Measurements from ENCODE around the gene SNX24. TPM values are rescaled to one million over a fixed set of nuclear protein-coding genes. Genes with fewer than 3 reads are reported as not detected.
"Not testable (repeated sequence)": the region's sequence is repeated elsewhere in the genome, so short reads cannot be mapped to it uniquely, and the experiment has no call there.

SNX24 gene
- 10 to 100 TPM; 11.1 to 15.1 TPM for total RNA-seq
- long read RNA-seq, partial matches to known transcripts = 0 of 4 reads
- long read RNA-seq, other reads (novel, unspliced or antisense) = 1 of 4 reads

GRCh38 chr5:122845229-122846050, at the start of gene SNX24:
SNX24 (plus strand) TSS chr5:122845613; CDS start chr5:122845634, 21 bp downstream.
- intact Hi-C loops (cut with DNase I) = loop anchor here in 1 of 2 donors (10.0 kb wide), 1 partner anchor 71 kb away; the partner anchor contains the start of gene SNX2
- ATAC-seq = peak; percentile 94 to 96

GRCh38 chr5:122805481-122805880, 39.9 kb upstream of the SNX24 start:
- intact Hi-C loops (cut with DNase I) = no loop called here
- DNase-seq (no peak), ATAC-seq (no peak)

More at GRCh38 chr5:122845229-122846050, at the start of gene SNX24:
- DNase-seq = peak; percentile 87

- ATAC-seq (no peak), DNase-seq (no peak)
- intact Hi-C loops (cut with DNase I) = no loop called here
These were observed 35.0 kb upstream of the SNX24 start for GRCh38 chr5:122810405-122810804.

- intact Hi-C loops (cut with DNase I) = no loop called here
- no peak for ATAC-seq
- no peak for DNase-seq
These were observed 30.1 kb upstream of the SNX24 start for GRCh38 chr5:122815218-122815767.

GRCh38 chr5:122816756-122817155, 28.7 kb upstream of the SNX24 start:
- intact Hi-C loops (cut with DNase I) = no loop called here
- no peak for ATAC-seq
- DNase-seq = no peak

- ATAC-seq (no peak), DNase-seq (no peak)
- intact Hi-C loops (cut with DNase I) = no loop called here
These were observed 13.4 kb upstream of the SNX24 start for GRCh38 chr5:122831984-122832383.

GRCh38 chr5:122835681-122836080, 9.7 kb upstream of the SNX24 start:
- no peak for ATAC-seq
- intact Hi-C loops (cut with DNase I) = no loop called here
- DNase-seq = no peak

GRCh38 chr5:122836947-122837346, 8.5 kb upstream of the SNX24 start:
- DNase-seq = no peak
- no peak for ATAC-seq
- intact Hi-C loops (cut with DNase I) = no loop called here

- no peak for DNase-seq
- no peak for ATAC-seq
- intact Hi-C loops (cut with DNase I) = loop anchor here in 1 of 2 donors (5.0 to 10.0 kb wide), 2 partner anchors 65 to 337 kb away; partner anchors contain the start of gene SNX2
These were observed 5.7 kb upstream of the SNX24 start for GRCh38 chr5:122839731-122840130.

GRCh38 chr5:122842016-122842580, 3.3 kb upstream of the SNX24 start:
- ATAC-seq = no peak
- intact Hi-C loops (cut with DNase I) = loop anchor here in 1 of 2 donors (5.0 to 10.0 kb wide), 2 partner anchors 67 to 340 kb away; partner anchors contain the start of gene SNX2
- DNase-seq = no peak

- ATAC-seq (peak in 1 of 2 donors; percentile 5), DNase-seq (peak; percentile 25)
- intact Hi-C loops (cut with DNase I) = loop anchor here in 1 of 2 donors (5.0 to 10.0 kb wide), 2 partner anchors 70 to 342 kb away; partner anchors contain the start of gene SNX2
These were observed 1.1 kb upstream of the SNX24 start for GRCh38 chr5:122844136-122844909.

- no peak for DNase-seq
- intact Hi-C loops (cut with DNase I) = loop anchor here in 1 of 2 donors (5.0 to 10.0 kb wide), 2 partner anchors 70 to 343 kb away; partner anchors contain the start of gene SNX2
- ATAC-seq = peak; percentile 6
These were observed 544 bp upstream of the SNX24 start for GRCh38 chr5:122844910-122845228.

- no peak for DNase-seq
- intact Hi-C loops (cut with DNase I) = loop anchor here in 1 of 2 donors (10.0 kb wide), 1 partner anchor 71 kb away; the partner anchor contains the start of gene SNX2
- peak in 1 of 2 donors; percentile 45 for ATAC-seq
These were observed 688 bp downstream of the SNX24 start for GRCh38 chr5:122846051-122846550.

- intact Hi-C loops (cut with DNase I) = loop anchor here in 1 of 2 donors (10.0 kb wide), 1 partner anchor 73 kb away; the partner anchor contains the start of gene SNX2
- DNase-seq (no peak), ATAC-seq (no peak)
These were observed 2.3 kb downstream of the SNX24 start for GRCh38 chr5:122847687-122848081.

GRCh38 chr5:122849771-122850170, 4.4 kb downstream of the SNX24 start:
- ATAC-seq (no peak), DNase-seq (no peak)
- intact Hi-C loops (cut with DNase I) = loop anchor here in 1 of 2 donors (10.0 kb wide), 1 partner anchor 75 kb away; the partner anchor contains the start of gene SNX2

GRCh38 chr5:122857538-122857937, 12.1 kb downstream of the SNX24 start:
- intact Hi-C loops (cut with DNase I); DNase-seq; ATAC-seq: not testable (repeated sequence)

- no peak for ATAC-seq
- intact Hi-C loops (cut with DNase I) = no loop called here
- DNase-seq = no peak
These were observed 13.0 kb downstream of the SNX24 start for GRCh38 chr5:122858451-122858850.

GRCh38 chr5:122863240-122863639, 17.8 kb downstream of the SNX24 start:
- DNase-seq = no peak
- intact Hi-C loops (cut with DNase I) = no loop called here
- no peak for ATAC-seq

GRCh38 chr5:122863721-122864120, 18.3 kb downstream of the SNX24 start:
- DNase-seq (no peak), ATAC-seq (no peak)
- intact Hi-C loops (cut with DNase I) = no loop called here
